Measurements from ENCODE around the gene ERBB2. TPM values are rescaled to one million over a fixed set of nuclear protein-coding genes. Genes with fewer than 3 reads are reported as not detected.
A peak's percentile ranks its signal among the peaks of the same experiment; 100 is the strongest.

ERBB2 gene
- total and polyA plus RNA-seq, 2 of the 13 experiments (the other 11 are each of a cell fraction or from before 2014, with no cell fraction given) = 57.7 to 64.1 TPM

DNA sequence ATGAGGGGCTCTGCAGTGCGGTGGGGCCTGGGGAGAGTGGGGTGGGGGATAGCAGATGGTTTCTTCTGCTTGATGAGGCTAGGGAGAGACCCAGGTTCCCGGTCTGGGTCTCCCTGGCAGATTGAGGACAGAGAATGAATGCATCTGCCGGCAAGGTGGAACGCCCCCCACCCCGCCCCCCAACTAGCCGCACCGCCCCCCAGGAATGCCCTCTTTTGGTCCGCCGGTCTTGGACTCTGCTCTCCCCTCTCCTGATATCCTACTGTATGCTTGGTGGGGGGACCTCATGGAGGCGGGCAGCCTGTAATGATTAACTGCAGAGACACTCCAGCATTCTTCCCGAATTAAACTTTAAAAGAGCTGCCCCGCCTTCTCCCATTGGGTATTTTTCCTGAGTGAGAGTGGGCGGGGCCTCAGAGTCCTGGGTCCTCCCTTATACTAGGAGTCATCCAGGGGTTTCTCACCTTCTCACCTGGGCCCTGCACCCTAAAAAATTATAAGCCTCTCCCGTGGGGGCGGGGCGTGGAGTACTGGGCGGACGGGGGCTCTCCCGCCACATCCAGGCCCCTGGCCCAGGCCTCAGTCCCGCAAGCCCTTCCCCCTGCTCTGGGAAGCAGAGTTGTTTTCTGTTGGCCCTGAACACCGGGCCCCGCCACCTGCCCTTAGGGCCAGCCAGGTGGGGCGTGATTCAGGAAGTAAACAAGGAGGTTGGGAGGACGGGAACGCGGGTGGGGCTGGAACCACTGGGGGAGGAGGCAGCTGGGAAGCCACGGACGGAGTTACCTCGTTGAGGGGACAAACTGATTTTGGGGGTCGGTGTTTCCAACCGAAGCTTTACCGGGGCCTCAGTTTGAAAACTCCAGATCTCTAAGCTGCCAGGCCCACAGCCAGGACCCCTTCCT, 39.4 kb downstream of the ERBB2 start (continued):
- 0 out of 2 replicates have a peak, but pooled peaks have one; percentile 54 for TF ChIP-seq ZNF275 (CRISPR knock-in tag; IDR thresholded peaks at IDR 0.05; ENCODE audit: borderline replicate concordance)
- TF ChIP-seq, protein P1, sequence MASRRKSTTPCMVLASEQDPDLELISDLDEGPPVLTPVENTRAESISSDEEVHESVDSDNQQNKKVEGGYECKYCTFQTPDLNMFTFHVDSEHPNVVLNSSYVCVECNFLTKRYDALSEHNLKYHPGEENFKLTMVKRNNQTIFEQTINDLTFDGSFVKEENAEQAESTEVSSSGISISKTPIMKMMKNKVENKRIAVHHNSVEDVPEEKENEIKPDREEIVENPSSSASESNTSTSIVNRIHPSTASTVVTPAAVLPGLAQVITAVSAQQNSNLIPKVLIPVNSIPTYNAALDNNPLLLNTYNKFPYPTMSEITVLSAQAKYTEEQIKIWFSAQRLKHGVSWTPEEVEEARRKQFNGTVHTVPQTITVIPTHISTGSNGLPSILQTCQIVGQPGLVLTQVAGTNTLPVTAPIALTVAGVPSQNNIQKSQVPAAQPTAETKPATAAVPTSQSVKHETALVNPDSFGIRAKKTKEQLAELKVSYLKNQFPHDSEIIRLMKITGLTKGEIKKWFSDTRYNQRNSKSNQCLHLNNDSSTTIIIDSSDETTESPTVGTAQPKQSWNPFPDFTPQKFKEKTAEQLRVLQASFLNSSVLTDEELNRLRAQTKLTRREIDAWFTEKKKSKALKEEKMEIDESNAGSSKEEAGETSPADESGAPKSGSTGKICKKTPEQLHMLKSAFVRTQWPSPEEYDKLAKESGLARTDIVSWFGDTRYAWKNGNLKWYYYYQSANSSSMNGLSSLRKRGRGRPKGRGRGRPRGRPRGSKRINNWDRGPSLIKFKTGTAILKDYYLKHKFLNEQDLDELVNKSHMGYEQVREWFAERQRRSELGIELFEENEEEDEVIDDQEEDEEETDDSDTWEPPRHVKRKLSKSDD (CRISPR knock-in tag; IDR thresholded peaks at IDR 0.05; ENCODE audit: low read depth) = no peak
- TF ChIP-seq TFDP1 (CRISPR knock-in tag; IDR thresholded peaks at IDR 0.05; ENCODE audit: borderline replicate concordance) = peak; percentile 53; the same call in 1 of the 2 replicates
- TF ChIP-seq FOXA3 (CRISPR knock-in tag; IDR thresholded peaks at IDR 0.05) = peak; percentile 98
- TF ChIP-seq THYN1 (CRISPR knock-in tag; IDR thresholded peaks at IDR 0.05; ENCODE audit: borderline replicate concordance, low read depth) = no peak
- TF ChIP-seq RCOR2 (CRISPR knock-in tag; IDR thresholded peaks at IDR 0.05) = no peak
- TF ChIP-seq ZNF570 (CRISPR knock-in tag; IDR thresholded peaks at IDR 0.05; ENCODE audit: borderline replicate concordance) = peak; percentile 85; the same call in 1 of the 2 replicates
- TF ChIP-seq PRDM15 (CRISPR knock-in tag; IDR thresholded peaks at IDR 0.05) = 0 out of 2 replicates have a peak, but pooled peaks have one; percentile 36
- TF ChIP-seq ZNF431 (CRISPR knock-in tag; IDR thresholded peaks at IDR 0.05; ENCODE audit: borderline replicate concordance, low read depth) = peak; percentile 28; the same call in 1 of the 2 replicates
- TF ChIP-seq, protein P2, sequence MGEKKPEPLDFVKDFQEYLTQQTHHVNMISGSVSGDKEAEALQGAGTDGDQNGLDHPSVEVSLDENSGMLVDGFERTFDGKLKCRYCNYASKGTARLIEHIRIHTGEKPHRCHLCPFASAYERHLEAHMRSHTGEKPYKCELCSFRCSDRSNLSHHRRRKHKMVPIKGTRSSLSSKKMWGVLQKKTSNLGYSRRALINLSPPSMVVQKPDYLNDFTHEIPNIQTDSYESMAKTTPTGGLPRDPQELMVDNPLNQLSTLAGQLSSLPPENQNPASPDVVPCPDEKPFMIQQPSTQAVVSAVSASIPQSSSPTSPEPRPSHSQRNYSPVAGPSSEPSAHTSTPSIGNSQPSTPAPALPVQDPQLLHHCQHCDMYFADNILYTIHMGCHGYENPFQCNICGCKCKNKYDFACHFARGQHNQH (CRISPR knock-in tag; IDR thresholded peaks at IDR 0.05) = peak; percentile 94
- peak; percentile 68 for TF ChIP-seq THAP11 (CRISPR knock-in tag; IDR thresholded peaks at IDR 0.05)
- no peak for TF ChIP-seq GZF1 (CRISPR knock-in tag; IDR thresholded peaks at IDR 0.05)
- peak; percentile 74; the same call in 1 of the 2 replicates for TF ChIP-seq YEATS2 (CRISPR knock-in tag; IDR thresholded peaks at IDR 0.05; ENCODE audit: borderline replicate concordance)
- TF ChIP-seq ZBTB14 (CRISPR knock-in tag; IDR thresholded peaks at IDR 0.05) = no peak
- no peak for TF ChIP-seq NKX3-1 (CRISPR knock-in tag; IDR thresholded peaks at IDR 0.05)
- no peak; the same call in 1 of the 2 replicates for TF ChIP-seq ZNF598 (CRISPR knock-in tag; IDR thresholded peaks at IDR 0.05; ENCODE audit: borderline replicate concordance)
